MM.1S (cell line): ENCODE data around the gene CDC16.

ENCODE experiments used
- DNase-seq: peaks from one replicate; pipeline ENCODE4 v3.0.0-alpha.2; 2015
- H2AFZ ChIP-seq: fragments of 300-600 bp; sonication (generic); 2 replicates; pipeline ENCODE4 v1.6.0; 2016; ENCODE audit warnings: antibody characterized with exemption, low read length
- H3F3A ChIP-seq: fragments of 300-600 bp; sonication (generic); 2 replicates; pipeline ENCODE4 v1.6.1; 2016; ENCODE audit warnings: mild to moderate bottlenecking, antibody characterized with exemption, low read length, moderate library complexity, mixed read lengths; ENCODE audit not compliant: insufficient read depth
- H3K27ac ChIP-seq: fragments of 300-600 bp; sonication (generic); 2 replicates; pipeline ENCODE4 v1.5.1; 2016; ENCODE audit warnings: mild to moderate bottlenecking, low read length
- H3K27me3 ChIP-seq: fragments of 300-600 bp; sonication (generic); replicated peaks from 2 replicates; pipeline ENCODE4 v1.6.0; 2016; ENCODE audit warnings: low read length; ENCODE audit not compliant: insufficient read depth
- H3K36me3 ChIP-seq: fragments of 300-600 bp; sonication (generic); replicated peaks from 2 replicates; pipeline ENCODE4 v1.6.1; 2016; ENCODE audit warnings: mild to moderate bottlenecking, low read length, mixed read lengths; ENCODE audit not compliant: insufficient read depth
- H3K4me1 ChIP-seq: fragments of 300-600 bp; sonication (generic); 2 replicates; pipeline ENCODE4 v1.6.1; 2016; ENCODE audit warnings: low read length, mixed read lengths
- H3K4me2 ChIP-seq: fragments of 300-600 bp; sonication (generic); 2 replicates; pipeline ENCODE4 v1.6.0; 2016; ENCODE audit warnings: low read depth, low read length
- H3K4me3 ChIP-seq: fragments of 300-600 bp; sonication (generic); 2 replicates; pipeline ENCODE4 v1.5.1; 2016; ENCODE audit warnings: low read length, mixed read lengths
- H3K79me2 ChIP-seq: fragments of 300-600 bp; sonication (generic); 2 replicates; pipeline ENCODE4 v1.6.1; 2016; ENCODE audit warnings: mixed run types, low read length, mixed read lengths
- H3K9ac ChIP-seq: fragments of 300-600 bp; sonication (generic); 2 replicates; pipeline ENCODE4 v1.6.1; 2016; ENCODE audit warnings: low read length, mixed read lengths
- H3K9me2 ChIP-seq: fragments of 300-600 bp; sonication (generic); replicated peaks from 2 replicates; pipeline ENCODE4 v1.6.1; 2016; ENCODE audit warnings: mild to moderate bottlenecking, low read length, mixed read lengths; ENCODE audit not compliant: insufficient read depth
- H3K9me3 ChIP-seq: fragments of 300-600 bp; sonication (generic); replicated peaks from 2 replicates; pipeline ENCODE4 v1.6.1; 2016; ENCODE audit warnings: mild to moderate bottlenecking, low read length, mixed read lengths; ENCODE audit not compliant: insufficient read depth
- H4K20me1 ChIP-seq: fragments of 300-600 bp; sonication (generic); 2 replicates; pipeline ENCODE4 v1.6.1; 2016; ENCODE audit warnings: mild to moderate bottlenecking, low read length, moderate library complexity, mixed read lengths; ENCODE audit not compliant: insufficient read depth
- CTCF ChIP-seq: fragments of 300-600 bp; sonication (generic); IDR thresholded peaks from 2 replicates; pipeline ENCODE4 v1.5.1; 2016; ENCODE audit warnings: antibody characterized with exemption, low read length, mixed read lengths
- EZH2 ChIP-seq: fragments of 300-600 bp; sonication (generic); optimal IDR thresholded peaks from 2 replicates; pipeline ENCODE3; 2017; ENCODE audit warnings: low read depth, mild to moderate bottlenecking, antibody characterized with exemption, low read length, mixed read lengths
- EZH2phosphoT487 ChIP-seq: fragments of 300-600 bp; sonication (generic); IDR thresholded peaks from 2 replicates; pipeline ENCODE4 v1.6.1; 2018; ENCODE audit warnings: antibody characterized with exemption, low read length

The CDC16 gene

GRCh38 chr13:114212158-114212495 lies 22.6 kb upstream of the CDC16 start:
- DNase-seq: no peak
- no peaks in the 10 kb centered on the region for H3K27me3 ChIP-seq
- no peaks in the 10 kb centered on the region for H3K4me1 ChIP-seq
- no peak overlapping the region for H2AFZ ChIP-seq
- no peaks in the 10 kb centered on the region for H3K36me3 ChIP-seq
- no peaks in the 10 kb centered on the region for H3K79me2 ChIP-seq
- TF ChIP-seq EZH2phosphoT487: no peak
- TF ChIP-seq EZH2: no peak
- no peak for TF ChIP-seq CTCF
- no peaks in the 10 kb centered on the region for H3K9me2 ChIP-seq
- H3F3A ChIP-seq: no peaks in the 10 kb centered on the region
- H3K4me3 ChIP-seq: no peak overlapping the region
- no peak overlapping the region for H3K4me2 ChIP-seq
- H3K27ac ChIP-seq: no peak overlapping the region
- H3K9me3 ChIP-seq: no peaks in the 10 kb centered on the region
- H4K20me1 ChIP-seq: no peaks in the 10 kb centered on the region
- H3K9ac ChIP-seq: no peak overlapping the region

GRCh38 chr13:114213980-114214379 lies 20.7 kb upstream of the CDC16 start:
- no peaks in the 10 kb centered on the region for H3F3A ChIP-seq
- TF ChIP-seq CTCF (no peak), EZH2phosphoT487 (no peak), EZH2 (no peak)
- no peaks in the 10 kb centered on the region for H3K27me3 ChIP-seq
- H3K4me1 ChIP-seq: no peaks in the 10 kb centered on the region
- H3K4me2 ChIP-seq: no peak overlapping the region
- no peak overlapping the region for H3K27ac ChIP-seq
- no peak overlapping the region for H3K4me3 ChIP-seq
- no peaks in the 10 kb centered on the region for H3K79me2 ChIP-seq
- H3K9me3 ChIP-seq: no peaks in the 10 kb centered on the region
- no peaks in the 10 kb centered on the region for H3K9me2 ChIP-seq
- no peak overlapping the region for H2AFZ ChIP-seq
- H3K9ac ChIP-seq: no peak overlapping the region
- no peaks in the 10 kb centered on the region for H4K20me1 ChIP-seq
- DNase-seq: no peak
- H3K36me3 ChIP-seq: no peaks in the 10 kb centered on the region

GRCh38 chr13:114219392-114219791 lies 15.3 kb upstream of the CDC16 start:
- Histone ChIP-seq H3K4me2 (no peak overlapping the region), H2AFZ (no peak overlapping the region), H3K27ac (no peak overlapping the region), H3K79me2 (no peaks in the 10 kb centered on the region), H3K9ac (no peak overlapping the region), H4K20me1 (no peaks in the 10 kb centered on the region), H3K36me3 (no peaks in the 10 kb centered on the region), H3K9me2 (no peaks in the 10 kb centered on the region), H3K4me1 (peaks cover 18% of the 10 kb centered on the region), H3K9me3 (no peaks in the 10 kb centered on the region), H3F3A (peaks cover 18% of the 10 kb centered on the region), H3K27me3 (no peaks in the 10 kb centered on the region), H3K4me3 (no peak overlapping the region)
- no peak for TF ChIP-seq EZH2
- TF ChIP-seq EZH2phosphoT487: no peak
- DNase-seq: no peak

- 0 out of 2 replicates have a peak overlapping the region, but pooled peaks have one; percentile 15 for H2AFZ ChIP-seq
Measured at GRCh38 chr13:114222461-114222968, 12.2 kb upstream of the CDC16 start.

More at GRCh38 chr13:114222461-114222968, 12.2 kb upstream of the CDC16 start:
- Histone ChIP-seq H3K36me3 (no peaks in the 10 kb centered on the region), H3K4me2 (peak overlapping the region; percentile 73), H3K9me3 (no peaks in the 10 kb centered on the region), H4K20me1 (no peaks in the 10 kb centered on the region), H3K9ac (peak overlapping the region; percentile 63), H3K27ac (peak overlapping the region; percentile 88), H3K4me3 (peak overlapping the region; percentile 47), H3K9me2 (no peaks in the 10 kb centered on the region), H3F3A (peaks cover 24% of the 10 kb centered on the region), H3K4me1 (peaks cover 44% of the 10 kb centered on the region), H3K27me3 (no peaks in the 10 kb centered on the region), H3K79me2 (no peaks in the 10 kb centered on the region)
- DNase-seq: peak; percentile 93
- no peak for TF ChIP-seq EZH2
- TF ChIP-seq EZH2phosphoT487: no peak
- TF ChIP-seq CTCF: no peak
